GM23248 (cell line): ENCODE results near the gene USP48. TPM values are rescaled to one million over a fixed set of nuclear protein-coding genes. Genes with fewer than 3 reads are reported as not detected.
"Not testable (repeated sequence)": the region's sequence is repeated elsewhere in the genome, so short reads cannot be mapped to it uniquely, and the experiment has no call there.

Experiments
- DNase-seq: peaks from one replicate; pipeline ENCODE4 v3.0.0-alpha.2; 2015
- H2AFZ ChIP-seq: fragments of 200-600 bp; sonication (generic); 2 replicates; pipeline ENCODE4 v1.6.1; 2016; ENCODE audit warnings: antibody characterized with exemption
- H3F3A ChIP-seq: fragments of 200-600 bp; sonication (generic); 2 replicates; pipeline ENCODE4 v1.6.1; 2016; ENCODE audit warnings: mild to moderate bottlenecking, antibody characterized with exemption, mixed run types; ENCODE audit not compliant: insufficient read depth
- H3K27ac ChIP-seq: fragments of 200-600 bp; sonication (generic); 2 replicates; pipeline ENCODE4 v1.5.1; 2016; ENCODE audit warnings: mild to moderate bottlenecking
- H3K27me3 ChIP-seq: fragments of 200-600 bp; sonication (generic); replicated peaks from 2 replicates; pipeline ENCODE4 v1.6.1; 2016; ENCODE audit warnings: mild to moderate bottlenecking; ENCODE audit not compliant: insufficient read depth
- H3K36me3 ChIP-seq: fragments of 200-600 bp; sonication (generic); 2 replicates; pipeline ENCODE4 v1.6.1; 2016; ENCODE audit warnings: low read depth, mild to moderate bottlenecking
- H3K4me1 ChIP-seq: fragments of 200-600 bp; sonication (generic); 2 replicates; pipeline ENCODE4 v1.6.1; 2016; ENCODE audit warnings: mild to moderate bottlenecking; ENCODE audit not compliant: insufficient read depth
- H3K4me2 ChIP-seq: fragments of 200-600 bp; sonication (generic); one replicate; pipeline ENCODE4 v1.6.1; 2016; ENCODE audit warnings: mild to moderate bottlenecking; ENCODE audit not compliant: unreplicated experiment
- H3K4me3 ChIP-seq: fragments of 200-600 bp; sonication (generic); 2 replicates; pipeline ENCODE4 v1.5.1; 2016; ENCODE audit warnings: mild to moderate bottlenecking
- H3K79me2 ChIP-seq: fragments of 200-600 bp; sonication (generic); 2 replicates; pipeline ENCODE4 v1.6.1; 2016; ENCODE audit warnings: mild to moderate bottlenecking; ENCODE audit not compliant: insufficient read depth
- H3K9ac ChIP-seq: fragments of 200-600 bp; sonication (generic); 2 replicates; pipeline ENCODE4 v1.6.1; 2016; ENCODE audit warnings: mild to moderate bottlenecking
- H3K9me2 ChIP-seq: fragments of 200-600 bp; sonication (generic); 2 replicates; pipeline ENCODE4 v1.6.1; 2016; ENCODE audit warnings: mixed run types, mild to moderate bottlenecking, moderate library complexity; ENCODE audit not compliant: insufficient read depth
- H3K9me3 ChIP-seq: fragments of 200-600 bp; sonication (generic); one replicate; pipeline ENCODE4 v1.6.1; 2017; ENCODE audit warnings: low read depth
- H4K20me1 ChIP-seq: fragments of 200-600 bp; sonication (generic); 2 replicates; pipeline ENCODE4 v1.6.0; 2016; ENCODE audit not compliant: insufficient read depth
- EZH2 ChIP-seq: fragments of 200-600 bp; sonication (generic); IDR thresholded peaks from 2 replicates; pipeline ENCODE4 v1.6.1; 2018; ENCODE audit warnings: antibody characterized with exemption, mild to moderate bottlenecking; ENCODE audit not compliant: insufficient read depth, poor library complexity, severe bottlenecking
- EZH2phosphoT487 ChIP-seq: fragments of 200-600 bp; sonication (generic); IDR thresholded peaks from 2 replicates; pipeline ENCODE4 v1.6.1; 2018; ENCODE audit warnings: antibody characterized with exemption, moderate library complexity, mild to moderate bottlenecking, low read depth; ENCODE audit not compliant: insufficient read depth
- WGBS, 2 experiments: methylation state at CpG; one replicate each; pipeline ENCODE4 v1.1.6; 2015 to 2017; ENCODE audit warnings: low lambda C conversion rate in 2 of 2, low coverage in 1 of 2; ENCODE audit errors: missing lambda C conversion rate in 2 of 2; 5-methylcytosine and 5-hydroxymethylcytosine counted together
- in situ Hi-C: fragments of 300-500 bp; cut with MboI; formaldehyde crosslinking; loops from 2 replicates; pipeline ENCODE4 v1.15.0; 2020
- polyA plus RNA-seq: library from polyadenylated mRNA; unstranded; fragments of >200 nt; fragmentation: Nextera tagmentation; extraction: Ambion mirVana; gene quantifications from 2 replicates; pipeline ENCODE4 v1.2.1, GENCODE V29; 2016
- total RNA-seq: library from RNA; depleted of rRNA; stranded (reverse); fragments of >200 nt; shearing (Covaris generic); gene quantifications from 2 replicates; pipeline ENCODE4 v1.2.3, GENCODE V29; 2014

Gene USP48
- total and polyA plus RNA-seq, 2 experiments from 2014 or later, result 34.3 to 60.4 TPM

- Histone ChIP-seq H3K79me2 (no peaks in the 10 kb centered on the region), H3K36me3 (peaks cover 35% of the 10 kb centered on the region), H3K9me3 (no peaks in the 10 kb centered on the region), H3K9me2 (no peaks in the 10 kb centered on the region), H3K4me1 (peaks cover 11% of the 10 kb centered on the region), H3K27me3 (no peaks in the 10 kb centered on the region), H3K4me3 (no peak overlapping the region), H3F3A (peaks cover 17% of the 10 kb centered on the region), H4K20me1 (no peaks in the 10 kb centered on the region), H3K4me2 (peak overlapping the region; percentile 41), H3K27ac (peak overlapping the region; percentile 25; the same call in 1 of the 2 replicates), H3K9ac (no peak overlapping the region), H2AFZ (no peak overlapping the region)
- TF ChIP-seq EZH2 (no peak), EZH2phosphoT487 (no peak)
- 52 to 54% methylated on average over 3 of the region's 3 CpGs for WGBS, 2 experiments
- DNase-seq, result peak; percentile 78
- in situ Hi-C loops, result no loop called here
These were observed 102.0 kb downstream of the USP48 start for GRCh38 chr1:21680918-21681317.

GRCh38 chr1:21680381-21680780, 102.6 kb downstream of the USP48 start:
- Histone ChIP-seq H3K9ac (no peak overlapping the region), H3F3A (peaks cover 17% of the 10 kb centered on the region), H3K9me3 (no peaks in the 10 kb centered on the region), H2AFZ (no peak overlapping the region), H3K27me3 (no peaks in the 10 kb centered on the region), H3K9me2 (no peaks in the 10 kb centered on the region), H3K4me1 (peaks cover 11% of the 10 kb centered on the region), H3K27ac (no peak overlapping the region), H4K20me1 (no peaks in the 10 kb centered on the region), H3K79me2 (no peaks in the 10 kb centered on the region), H3K4me3 (no peak overlapping the region), H3K36me3 (peaks cover 29% of the 10 kb centered on the region), H3K4me2 (no peak overlapping the region)
- in situ Hi-C loops, result no loop called here
- TF ChIP-seq EZH2 (no peak), EZH2phosphoT487 (no peak)
- 95 to 100% methylated on average over 1 of the region's 1 CpG for WGBS, 2 experiments
- DNase-seq, result no peak

GRCh38 chr1:21677168-21677567, 105.8 kb downstream of the USP48 start:
- TF ChIP-seq EZH2 (no peak), EZH2phosphoT487 (no peak)
- no peaks in the 10 kb centered on the region for H4K20me1 ChIP-seq
- no peak overlapping the region for H3K4me3 ChIP-seq
- no peak overlapping the region for H3K4me2 ChIP-seq
- H3K79me2 ChIP-seq, result no peaks in the 10 kb centered on the region
- no peaks in the 10 kb centered on the region for H3K9me3 ChIP-seq
- in situ Hi-C loops, result no loop called here
- 95 to 98% methylated on average over 6 of the region's 6 CpGs for WGBS, 2 experiments
- H2AFZ ChIP-seq, result no peak overlapping the region
- DNase-seq, result no peak
- H3K9ac ChIP-seq, result no peak overlapping the region
- H3K9me2 ChIP-seq, result no peaks in the 10 kb centered on the region
- peaks cover 16% of the 10 kb centered on the region for H3K36me3 ChIP-seq
- H3F3A ChIP-seq, result peaks cover 36% of the 10 kb centered on the region
- no peaks in the 10 kb centered on the region for H3K27me3 ChIP-seq
- no peak overlapping the region for H3K27ac ChIP-seq
- H3K4me1 ChIP-seq, result peaks cover 29% of the 10 kb centered on the region

- Histone ChIP-seq H3K4me3 (no peak overlapping the region), H3K4me1 (peaks cover 18% of the 10 kb centered on the region), H3K27ac (no peak overlapping the region), H4K20me1 (no peaks in the 10 kb centered on the region), H3K9me3 (no peaks in the 10 kb centered on the region), H3K36me3 (peaks cover 12% of the 10 kb centered on the region), H3K9me2 (no peaks in the 10 kb centered on the region), H3K9ac (no peak overlapping the region), H3K79me2 (no peaks in the 10 kb centered on the region), H3K27me3 (no peaks in the 10 kb centered on the region; the same call in 1 of the 2 replicates), H3K4me2 (no peak overlapping the region), H2AFZ (no peak overlapping the region), H3F3A (peaks cover 18% of the 10 kb centered on the region)
- no peak for DNase-seq
- TF ChIP-seq EZH2 (no peak), EZH2phosphoT487 (no peak)
- in situ Hi-C loops, result no loop called here
- WGBS, 2 experiments, result 68 to 70% methylated on average over 10 of the region's 10 CpGs
These were observed 108.0 kb downstream of the USP48 start for GRCh38 chr1:21674957-21675356.

- H3K79me2 ChIP-seq, in situ Hi-C loops, DNase-seq, H4K20me1 ChIP-seq, H3K27me3 ChIP-seq, H2AFZ ChIP-seq, H3K36me3 ChIP-seq, H3K4me3 ChIP-seq, H3K9me3 ChIP-seq, H3K9me2 ChIP-seq: not testable (repeated sequence)
- 69 to 75% methylated on average over 7 of the region's 7 CpGs for WGBS, 2 experiments
- H3K4me2 ChIP-seq, result peak overlapping the region; percentile 40
- H3K9ac ChIP-seq, result peak overlapping the region; percentile 49; the same call in 1 of the 2 replicates
- H3K4me1 ChIP-seq, result peaks cover 23% of the 10 kb centered on the region
- peaks cover 18% of the 10 kb centered on the region for H3F3A ChIP-seq
- H3K27ac ChIP-seq, result peak overlapping the region; percentile 78
These were observed 109.1 kb downstream of the USP48 start for GRCh38 chr1:21673853-21674252.
